ENCODE results near the gene WDR37.

GRCh38 chr10:1074748-1075308 lies 18.6 kb downstream of the WDR37 start:
- TF ChIP-seq ZNF791 (tag by site-specific recombination; IDR thresholded peaks at IDR 0.05) (no peak), ZNF292 (tag by site-specific recombination; IDR thresholded peaks at IDR 0.05; ENCODE audit: borderline replicate concordance, low read depth) (no peak), CTCF (tag by site-specific recombination; IDR thresholded peaks at IDR 0.05) (no peak), ZNF324 (tag by site-specific recombination; IDR thresholded peaks at IDR 0.05) (no peak), REST (tag by site-specific recombination; IDR thresholded peaks at IDR 0.05) (no peak), ZNF555 (tag by site-specific recombination; conservative IDR thresholded peaks at IDR 0.05) (no peak)

Measured in HEK293 (cell line).